ENCODE results near the gene RGS3. TPM values are rescaled to one million over a fixed set of nuclear protein-coding genes. Genes with fewer than 3 reads are reported as not detected.

Gene RGS3
- total RNA-seq, 2 experiments from 2014 or later = 68.9 to 77.2 TPM

DNA sequence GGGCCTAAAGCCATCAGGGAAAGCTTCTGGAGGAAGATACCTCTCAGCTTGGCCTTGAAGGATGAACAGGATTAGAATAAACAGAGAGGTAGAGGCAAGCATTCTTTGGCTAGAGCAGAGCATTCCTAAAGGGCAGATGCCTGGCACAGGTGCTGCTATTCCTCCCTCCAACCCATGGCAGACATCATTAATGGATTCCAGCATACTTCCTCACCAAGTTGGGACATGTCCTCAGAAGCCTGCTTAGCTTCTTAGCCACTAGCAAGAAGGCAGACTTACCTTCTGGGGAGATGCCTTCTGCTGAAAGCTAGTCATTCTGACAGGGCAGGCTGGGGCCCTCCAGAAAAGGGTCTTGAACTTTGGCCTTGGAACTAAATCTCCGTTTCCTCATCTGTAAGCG lies 122.0 kb downstream of the RGS3 start:
- H3K27me3 Mint-ChIP-seq (ENCODE audit: low read depth) = no peaks in the 10 kb centered on the region
- H3K9me3 Mint-ChIP-seq (ENCODE audit: insufficient read depth) = no peaks in the 10 kb centered on the region
- peak overlapping the region; percentile 58 for H3K27ac Mint-ChIP-seq
- peaks cover 78% of the 10 kb centered on the region for H3K4me1 Mint-ChIP-seq (ENCODE audit: low read depth)
- POLR2A ChIA-PET = interaction anchor here (0.9 kb wide), 1 partner anchor 15 kb away, joined by 3 read pairs; no protein-coding TSS in a partner anchor
- CTCF ChIA-PET = interaction anchor here (1.5 to 2.0 kb wide), 3 partner anchors 70 to 139 kb away, joined by 5 to 7 read pairs (median 6); no protein-coding TSS in a partner anchor
- H3K4me3 Mint-ChIP-seq = no peak overlapping the region
- H3K36me3 Mint-ChIP-seq (ENCODE audit: low read depth) = peaks cover 59% of the 10 kb centered on the region
- DNase-seq (no peak), ATAC-seq (no peak)

DNA sequence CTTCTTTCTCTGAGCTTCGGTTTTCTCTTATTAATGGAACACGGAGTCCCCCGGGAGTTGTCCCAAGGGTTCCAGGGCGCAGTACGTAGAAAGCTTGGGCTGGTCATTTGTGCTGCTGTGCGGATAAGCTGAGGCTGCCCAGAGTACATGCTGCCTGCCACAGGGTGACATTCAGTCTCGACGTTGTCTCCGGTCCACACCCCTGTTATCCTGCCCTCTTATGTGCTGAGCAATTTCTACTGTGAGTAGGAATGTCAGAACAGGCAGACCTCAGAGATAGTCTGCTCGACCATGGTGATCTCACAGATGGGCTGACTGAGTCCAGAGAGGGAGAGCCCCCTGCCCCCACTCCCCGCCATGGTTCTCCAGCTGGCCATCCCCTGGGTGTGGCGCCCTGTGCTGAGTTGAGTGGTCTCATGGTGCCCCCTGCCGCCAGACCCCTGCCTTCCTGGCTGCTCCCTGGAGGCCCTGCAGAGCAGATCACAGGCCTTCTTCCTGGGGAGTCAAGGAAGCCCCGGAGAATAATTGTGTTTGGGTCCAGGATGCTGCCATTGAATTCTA lies 124.0 kb downstream of the RGS3 start:
- DNase-seq (no peak), ATAC-seq (no peak)
- Mint-ChIP-seq H3K9me3 (ENCODE audit: insufficient read depth) (no peaks in the 10 kb centered on the region), H3K4me3 (no peak overlapping the region), H3K4me1 (ENCODE audit: low read depth) (peaks cover 76% of the 10 kb centered on the region), H3K27ac (peak overlapping the region; percentile 67), H3K36me3 (ENCODE audit: low read depth) (peaks cover 60% of the 10 kb centered on the region), H3K27me3 (ENCODE audit: low read depth) (no peaks in the 10 kb centered on the region)
- POLR2A ChIA-PET = interaction anchor here (2.2 kb wide), 1 partner anchor 132 kb away, joined by 4 read pairs; no protein-coding TSS in a partner anchor
- CTCF ChIA-PET = interaction anchor here (1.2 to 4.4 kb wide), 5 partner anchors 11 to 186 kb away, joined by 3 to 36 read pairs (median 9); partner anchors contain the start of gene ALAD

DNA sequence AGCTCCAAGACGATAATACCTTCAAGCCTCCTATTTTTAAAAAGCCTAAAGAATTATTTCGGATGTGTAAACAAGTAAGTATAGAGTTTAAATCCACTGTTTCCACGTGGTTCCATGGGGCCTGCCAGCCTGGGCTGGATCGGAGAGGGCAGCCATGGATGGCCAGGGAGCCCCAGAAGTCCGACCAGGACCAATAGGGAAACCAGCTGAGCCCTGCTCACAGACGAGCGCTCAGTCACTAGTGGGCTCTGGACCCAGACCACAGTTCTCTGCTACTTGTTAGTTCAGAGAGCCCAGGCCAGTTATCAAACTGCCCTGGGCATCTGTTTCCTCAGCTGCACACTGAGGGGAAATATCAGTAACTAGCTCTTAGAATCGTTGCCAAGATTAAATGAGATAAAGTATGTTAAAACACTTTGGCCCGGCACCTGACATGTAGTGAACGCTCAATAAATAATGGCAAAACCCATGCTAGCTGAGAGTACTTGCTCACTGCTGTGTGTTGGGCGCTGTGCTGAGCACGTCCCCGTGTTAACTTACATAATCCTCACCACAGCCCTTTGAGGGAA lies 124.8 kb downstream of the RGS3 start:
- Mint-ChIP-seq H3K27ac (peak overlapping the region; percentile 67), H3K36me3 (ENCODE audit: low read depth) (peaks cover 58% of the 10 kb centered on the region), H3K9me3 (ENCODE audit: insufficient read depth) (no peaks in the 10 kb centered on the region), H3K4me1 (ENCODE audit: low read depth) (peaks cover 75% of the 10 kb centered on the region), H3K27me3 (ENCODE audit: low read depth) (no peaks in the 10 kb centered on the region), H3K4me3 (no peak overlapping the region)
- ChIA-PET CTCF (interaction anchor here (1.1 to 5.7 kb wide), 14 partner anchors 7 to 314 kb away, joined by 3 to 81 read pairs (median 6); partner anchors contain the start of gene ALAD), POLR2A (interaction anchor here (1.5 to 2.2 kb wide), 2 partner anchors 9 to 133 kb away, joined by 3 to 4 read pairs; no protein-coding TSS in a partner anchor)
- DNase-seq (no peak), ATAC-seq (no peak)

DNA sequence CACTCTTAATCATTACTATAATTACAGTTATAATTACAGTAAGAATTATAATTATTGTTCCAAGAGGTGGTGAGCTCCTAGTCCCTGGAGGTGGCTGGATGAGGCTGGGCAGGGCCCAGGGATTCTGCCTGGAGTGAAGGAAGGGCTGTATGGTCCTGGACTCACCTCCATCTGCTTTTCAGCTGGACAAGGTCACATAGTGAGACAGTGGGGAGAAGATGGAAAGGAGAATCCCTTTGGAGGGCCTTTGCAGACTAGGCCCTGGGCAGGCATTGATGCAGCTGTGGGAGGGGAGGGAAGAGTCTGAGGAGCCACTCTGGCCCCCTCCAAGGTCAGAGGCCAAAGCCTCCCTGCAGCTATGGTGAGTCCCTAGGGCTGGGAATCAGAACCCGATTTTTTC lies 125.4 kb downstream of the RGS3 start:
- Mint-ChIP-seq H3K9me3 (ENCODE audit: insufficient read depth) (no peaks in the 10 kb centered on the region), H3K27ac (peak overlapping the region; percentile 27), H3K27me3 (ENCODE audit: low read depth) (no peaks in the 10 kb centered on the region), H3K4me1 (ENCODE audit: low read depth) (peaks cover 70% of the 10 kb centered on the region), H3K36me3 (ENCODE audit: low read depth) (peaks cover 52% of the 10 kb centered on the region), H3K4me3 (no peak overlapping the region)
- no peak for DNase-seq
- POLR2A ChIA-PET = interaction anchor here (1.5 to 2.2 kb wide), 2 partner anchors 10 to 134 kb away, joined by 3 to 4 read pairs; no protein-coding TSS in a partner anchor
- CTCF ChIA-PET = interaction anchor here (1.1 to 5.7 kb wide), 16 partner anchors 8 to 317 kb away, joined by 3 to 81 read pairs (median 6); partner anchors contain the start of gene ALAD
- no peak for ATAC-seq

DNA sequence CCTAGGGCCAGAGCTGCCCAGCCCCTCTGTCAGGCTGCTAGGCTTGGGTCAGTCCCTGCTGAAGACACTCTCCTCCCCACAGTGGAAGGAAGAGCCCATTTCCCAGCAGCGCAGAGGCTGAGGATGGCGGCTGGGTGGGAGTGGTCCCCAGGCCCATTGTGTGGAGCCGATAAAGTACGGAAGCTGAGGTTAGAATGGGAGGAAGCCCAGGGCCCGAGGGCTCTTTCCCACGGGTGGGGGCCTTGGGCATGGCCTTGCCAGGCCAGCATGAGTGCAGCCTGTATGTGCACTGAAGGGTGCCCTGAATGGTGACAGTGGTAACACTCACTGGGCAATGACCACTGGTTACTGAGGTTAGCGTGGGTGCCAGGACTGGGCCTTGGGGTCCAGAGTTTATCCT lies 125.9 kb downstream of the RGS3 start:
- no peaks in the 10 kb centered on the region for H3K9me3 Mint-ChIP-seq (ENCODE audit: insufficient read depth)
- peak overlapping the region; percentile 27 for H3K27ac Mint-ChIP-seq
- no peak overlapping the region for H3K4me3 Mint-ChIP-seq
- no peak for DNase-seq
- CTCF ChIA-PET = interaction anchor here (1.1 to 5.7 kb wide), 18 partner anchors 8 to 317 kb away, joined by 3 to 81 read pairs (median 5); partner anchors contain the start of genes ALAD, CDC26 and PRPF4
- peaks cover 49% of the 10 kb centered on the region for H3K36me3 Mint-ChIP-seq (ENCODE audit: low read depth)
- no peak for ATAC-seq
- POLR2A ChIA-PET = interaction anchor here (1.5 to 2.2 kb wide), 2 partner anchors 10 to 134 kb away, joined by 3 to 4 read pairs; no protein-coding TSS in a partner anchor
- H3K4me1 Mint-ChIP-seq (ENCODE audit: low read depth) = peaks cover 70% of the 10 kb centered on the region
- no peaks in the 10 kb centered on the region for H3K27me3 Mint-ChIP-seq (ENCODE audit: low read depth)

DNA sequence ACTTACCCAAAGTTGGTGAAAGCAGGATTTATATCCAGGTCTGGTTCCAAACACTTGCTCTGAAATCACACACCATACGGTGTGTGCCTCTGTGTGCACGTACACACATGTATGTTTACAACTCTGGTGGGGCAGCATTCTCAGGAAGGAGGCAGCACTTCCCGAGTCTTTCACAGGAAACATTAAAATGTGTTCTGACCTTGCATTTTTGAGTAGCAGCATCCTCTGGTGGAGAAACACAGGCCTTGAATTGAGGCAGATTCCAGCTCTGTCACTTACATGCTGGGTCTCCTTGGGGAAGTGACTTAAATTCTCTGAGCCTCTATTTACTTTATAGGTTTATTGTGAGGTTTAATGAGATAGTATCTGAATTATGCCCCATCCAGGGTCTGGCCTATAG lies 126.4 kb downstream of the RGS3 start:
- ATAC-seq = no peak
- POLR2A ChIA-PET = interaction anchor here (1.5 to 2.2 kb wide), 2 partner anchors 11 to 135 kb away, joined by 3 to 4 read pairs; no protein-coding TSS in a partner anchor
- H3K27ac Mint-ChIP-seq = peak overlapping the region; percentile 27

GRCh38 chr9:113590389-113590788 lies 126.9 kb downstream of the RGS3 start:
- Mint-ChIP-seq H3K36me3 (ENCODE audit: low read depth) (peaks cover 44% of the 10 kb centered on the region), H3K4me3 (no peak overlapping the region), H3K4me1 (ENCODE audit: low read depth) (peaks cover 60% of the 10 kb centered on the region), H3K27ac (peak overlapping the region; percentile 39), H3K27me3 (ENCODE audit: low read depth) (no peaks in the 10 kb centered on the region), H3K9me3 (ENCODE audit: insufficient read depth) (no peaks in the 10 kb centered on the region)
- ChIA-PET CTCF (interaction anchor here (1.0 to 5.7 kb wide), 13 partner anchors 9 to 316 kb away, joined by 3 to 81 read pairs (median 5); partner anchors contain the start of genes C9orf43, CDC26, POLE3 and PRPF4), POLR2A (no interaction called here)
- ATAC-seq = no peak
- DNase-seq = no peak

More for the DNA sequence above, 126.4 kb downstream of the RGS3 start:
- Mint-ChIP-seq H3K4me3 (no peak overlapping the region), H3K9me3 (ENCODE audit: insufficient read depth) (no peaks in the 10 kb centered on the region), H3K36me3 (ENCODE audit: low read depth) (peaks cover 44% of the 10 kb centered on the region), H3K27me3 (ENCODE audit: low read depth) (no peaks in the 10 kb centered on the region), H3K4me1 (ENCODE audit: low read depth) (peaks cover 65% of the 10 kb centered on the region)
- CTCF ChIA-PET = interaction anchor here (1.0 to 5.7 kb wide), 18 partner anchors 9 to 318 kb away, joined by 3 to 81 read pairs (median 5); partner anchors contain the start of genes C9orf43, CDC26, POLE3 and PRPF4
- DNase-seq = peak; percentile 30

DNA sequence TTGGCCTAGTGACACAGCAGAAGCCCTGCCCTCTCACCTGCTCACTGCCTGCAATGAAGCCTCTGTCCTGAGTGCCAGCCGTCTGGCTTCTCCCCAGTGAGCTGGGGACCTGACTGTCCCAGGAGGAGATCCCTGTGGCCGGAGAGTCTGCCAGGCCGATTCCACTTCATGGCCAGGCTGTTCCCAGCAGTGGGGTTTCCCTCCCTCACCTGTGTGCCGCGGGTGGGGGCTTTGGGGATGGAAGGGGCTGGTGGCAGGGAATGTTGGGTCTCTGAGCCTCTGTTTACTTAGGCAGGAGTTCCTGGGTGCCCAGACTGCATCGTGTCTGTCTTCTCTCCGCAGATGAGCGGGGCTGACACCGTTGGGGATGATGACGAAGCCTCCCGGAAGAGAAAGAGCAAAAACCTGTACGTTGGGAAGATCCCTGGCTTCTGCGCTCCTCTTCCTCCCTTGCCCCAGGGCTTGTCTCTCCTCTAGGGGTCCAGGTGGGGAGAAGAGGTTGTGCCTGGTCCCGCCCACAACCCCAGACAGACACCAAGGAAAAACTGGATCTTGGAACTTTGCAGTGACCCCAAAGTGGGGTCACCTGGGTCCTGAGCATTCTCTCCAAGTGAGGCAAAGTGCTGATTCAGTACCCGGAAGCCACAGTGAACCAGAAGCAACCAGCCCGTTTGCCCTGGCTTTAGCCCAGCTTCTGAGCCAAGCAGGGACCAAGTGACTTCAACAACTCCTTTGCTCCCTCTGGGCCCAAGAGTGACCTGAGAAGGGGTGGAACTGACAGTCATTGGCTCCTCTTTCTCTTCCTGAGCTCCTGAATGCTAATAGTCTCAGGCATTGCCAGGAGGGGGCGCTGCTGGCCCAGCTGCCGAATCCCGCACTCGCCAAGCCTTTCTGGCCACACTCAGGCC lies 127.7 kb downstream of the RGS3 start:
- no peak overlapping the region for H3K4me3 Mint-ChIP-seq
- DNase-seq (peak; percentile 62), ATAC-seq (peak; percentile 35)
- no peaks in the 10 kb centered on the region for H3K9me3 Mint-ChIP-seq (ENCODE audit: insufficient read depth)
- H3K36me3 Mint-ChIP-seq (ENCODE audit: low read depth) = peaks cover 42% of the 10 kb centered on the region
- H3K4me1 Mint-ChIP-seq (ENCODE audit: low read depth) = peaks cover 51% of the 10 kb centered on the region
- H3K27me3 Mint-ChIP-seq (ENCODE audit: low read depth) = no peaks in the 10 kb centered on the region
- ChIA-PET POLR2A (interaction anchor here (0.9 kb wide), 1 partner anchor 74 kb away, joined by 3 read pairs; no protein-coding TSS in a partner anchor), CTCF (interaction anchor here (0.6 to 5.7 kb wide), 30 partner anchors 10 to 316 kb away, joined by 3 to 116 read pairs (median 4); partner anchors contain the start of genes C9orf43, CDC26, POLE3 and PRPF4)
- no peak overlapping the region for H3K27ac Mint-ChIP-seq

DNA sequence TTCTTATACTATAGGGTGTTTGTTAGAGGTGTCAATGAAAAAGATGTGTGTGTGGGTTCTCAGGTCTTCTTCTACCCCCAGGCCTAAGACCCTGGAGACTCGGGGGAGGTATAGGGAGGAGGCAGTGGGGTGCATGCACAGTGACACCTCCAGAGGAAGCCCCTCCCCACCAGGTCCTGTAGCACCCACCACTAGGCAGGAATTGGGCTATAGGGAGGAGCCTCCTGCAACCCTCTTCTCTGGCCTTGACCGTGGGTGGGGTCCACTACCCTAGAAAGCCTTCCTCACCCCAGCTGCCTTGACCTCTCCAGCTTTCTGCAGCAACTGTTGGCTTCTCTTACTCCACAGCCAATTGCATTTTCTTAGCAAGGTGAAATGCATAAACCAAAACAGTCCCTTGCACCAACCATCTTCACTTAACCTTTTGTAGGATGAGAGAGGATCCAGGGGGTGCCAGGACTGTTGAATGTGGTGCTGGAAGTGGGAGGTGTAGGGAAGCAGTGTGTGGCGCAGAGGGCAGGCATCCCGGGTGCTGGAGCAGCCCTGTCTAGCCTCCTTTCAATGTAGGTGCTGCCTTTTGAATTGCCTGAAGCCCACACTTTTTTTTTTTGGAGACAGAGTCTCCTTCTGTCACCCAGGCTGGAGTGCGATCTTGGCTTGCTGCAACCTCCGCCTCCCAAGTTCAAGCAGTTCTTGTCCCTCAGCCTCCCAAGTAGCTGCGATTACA lies 128.5 kb downstream of the RGS3 start:
- Mint-ChIP-seq H3K4me3 (no peak overlapping the region), H3K27ac (no peak overlapping the region), H3K4me1 (ENCODE audit: low read depth) (peaks cover 48% of the 10 kb centered on the region), H3K27me3 (ENCODE audit: low read depth) (no peaks in the 10 kb centered on the region), H3K36me3 (ENCODE audit: low read depth) (peaks cover 46% of the 10 kb centered on the region), H3K9me3 (ENCODE audit: insufficient read depth) (no peaks in the 10 kb centered on the region)
- ATAC-seq = no peak
- CTCF ChIA-PET = interaction anchor here (0.6 to 5.7 kb wide), 27 partner anchors 10 to 317 kb away, joined by 3 to 116 read pairs (median 4); partner anchors contain the start of genes C9orf43, CDC26, POLE3 and PRPF4
- no peak for DNase-seq
- POLR2A ChIA-PET = interaction anchor here (0.8 to 0.9 kb wide), 2 partner anchors 55 to 75 kb away, joined by 3 read pairs; no protein-coding TSS in a partner anchor

DNA sequence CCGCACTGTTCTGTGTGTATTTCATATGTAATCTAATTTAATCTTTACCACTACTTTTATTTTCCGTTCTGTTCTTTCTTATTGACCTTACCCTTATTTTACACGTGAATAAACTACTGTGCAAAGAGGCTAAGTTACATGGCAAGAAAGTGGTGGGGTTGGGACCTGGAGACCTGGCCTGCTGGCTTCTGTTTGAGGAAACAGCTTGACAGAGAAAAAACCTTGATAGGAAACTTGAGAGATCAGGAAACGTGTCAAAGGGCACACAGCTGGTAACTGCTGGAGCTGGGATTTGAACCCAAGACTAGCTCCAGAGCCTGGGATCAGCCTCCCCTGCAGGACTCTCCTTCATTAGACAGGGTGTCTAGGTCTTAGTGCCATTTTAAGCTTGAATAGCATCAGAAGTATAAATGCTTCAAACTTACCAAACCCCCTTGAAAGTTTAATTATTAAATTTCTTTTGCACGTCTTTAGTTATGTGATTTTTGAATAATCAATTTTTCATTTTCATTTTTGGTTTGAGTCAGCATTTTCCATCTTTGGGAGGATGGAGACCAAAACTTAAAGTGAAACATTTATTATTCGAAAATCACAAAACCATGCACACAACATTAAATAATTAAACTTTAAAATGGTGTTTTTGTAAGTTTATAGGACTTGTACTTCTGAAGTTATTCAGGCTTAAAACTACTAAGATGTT lies 129.5 kb downstream of the RGS3 start:
- no peak for DNase-seq
- ChIA-PET CTCF (interaction anchor here (0.7 to 5.7 kb wide), 8 partner anchors 9 to 281 kb away, joined by 3 to 116 read pairs (median 12); no protein-coding TSS in a partner anchor), POLR2A (interaction anchor here (0.8 to 1.3 kb wide), 2 partner anchors 11 to 54 kb away, joined by 3 to 8 read pairs; no protein-coding TSS in a partner anchor)
- peaks cover 43% of the 10 kb centered on the region for H3K36me3 Mint-ChIP-seq (ENCODE audit: low read depth)
- H3K4me3 Mint-ChIP-seq = no peak overlapping the region
- H3K4me1 Mint-ChIP-seq (ENCODE audit: low read depth) = peaks cover 41% of the 10 kb centered on the region
- no peaks in the 10 kb centered on the region for H3K9me3 Mint-ChIP-seq (ENCODE audit: insufficient read depth)
- ATAC-seq = no peak
- no peaks in the 10 kb centered on the region for H3K27me3 Mint-ChIP-seq (ENCODE audit: low read depth)
- peak overlapping the region; percentile 73 for H3K27ac Mint-ChIP-seq

Data from activated CD8-positive, alpha-beta T cell treated with anti-CD3 and anti-CD28 coated beads, Interleukin-2, amount 10 ng/mL, durations not matched to agents 7 days and 5 days (primary cell).